ENCODE results near the gene PGAP1. TPM values are rescaled to one million over a fixed set of nuclear protein-coding genes. Genes with fewer than 3 reads are reported as not detected.

The PGAP1 gene
- total RNA-seq, 1 experiment from 2014 or later = 5.8 TPM

GRCh38 chr2:196957442-196957841 is 30.9 kb upstream of the PGAP1 start:
- no peak for TF ChIP-seq CTCF (IDR thresholded peaks at IDR 0.05; ENCODE audit: unreplicated experiment)
- CTCF ChIA-PET = no interaction called here
- no peaks in the 10 kb centered on the region for H3K36me3 Mint-ChIP-seq (ENCODE audit: insufficient read depth, unreplicated experiment)
- H3K4me3 Mint-ChIP-seq (ENCODE audit: low read depth, unreplicated experiment) = no peak overlapping the region
- BruUV-seq (replicated peaks) = no TSS peak
- DNase-seq = no peak
- intact Hi-C loops (cut with micrococcal nuclease; ENCODE audit: unreplicated experiment) = no loop called here
- H3K27ac Mint-ChIP-seq (ENCODE audit: unreplicated experiment) = no peak overlapping the region
- H3K4me1 Mint-ChIP-seq (ENCODE audit: low read depth, unreplicated experiment) = peaks cover 8% of the 10 kb centered on the region
- H3K9me3 Mint-ChIP-seq (ENCODE audit: low read depth, unreplicated experiment) = no peaks in the 10 kb centered on the region
- no peaks in the 10 kb centered on the region for H3K27me3 Mint-ChIP-seq (ENCODE audit: unreplicated experiment)

GRCh38 chr2:196956069-196956468 is 29.6 kb upstream of the PGAP1 start:
- peaks cover 8% of the 10 kb centered on the region for H3K4me1 Mint-ChIP-seq (ENCODE audit: low read depth, unreplicated experiment)
- H3K27me3 Mint-ChIP-seq (ENCODE audit: unreplicated experiment) = no peaks in the 10 kb centered on the region
- intact Hi-C loops (cut with micrococcal nuclease; ENCODE audit: unreplicated experiment) = no loop called here
- no peak for DNase-seq
- no peak overlapping the region for H3K4me3 Mint-ChIP-seq (ENCODE audit: low read depth, unreplicated experiment)
- no peaks in the 10 kb centered on the region for H3K36me3 Mint-ChIP-seq (ENCODE audit: insufficient read depth, unreplicated experiment)
- BruUV-seq (replicated peaks) = no TSS peak
- no peak overlapping the region for H3K27ac Mint-ChIP-seq (ENCODE audit: unreplicated experiment)
- CTCF ChIA-PET = no interaction called here
- no peaks in the 10 kb centered on the region for H3K9me3 Mint-ChIP-seq (ENCODE audit: low read depth, unreplicated experiment)
- TF ChIP-seq CTCF (IDR thresholded peaks at IDR 0.05; ENCODE audit: unreplicated experiment) = no peak

- Mint-ChIP-seq H3K4me1 (ENCODE audit: low read depth, unreplicated experiment) (peaks cover 8% of the 10 kb centered on the region), H3K36me3 (ENCODE audit: insufficient read depth, unreplicated experiment) (no peaks in the 10 kb centered on the region), H3K27ac (ENCODE audit: unreplicated experiment) (no peak overlapping the region), H3K27me3 (ENCODE audit: unreplicated experiment) (no peaks in the 10 kb centered on the region), H3K4me3 (ENCODE audit: low read depth, unreplicated experiment) (no peak overlapping the region), H3K9me3 (ENCODE audit: low read depth, unreplicated experiment) (no peaks in the 10 kb centered on the region)
- no TSS peak for BruUV-seq (replicated peaks)
- intact Hi-C loops (cut with micrococcal nuclease; ENCODE audit: unreplicated experiment) = no loop called here
- DNase-seq = no peak
- CTCF ChIA-PET = no interaction called here
- TF ChIP-seq CTCF (IDR thresholded peaks at IDR 0.05; ENCODE audit: unreplicated experiment) = no peak
These were observed 28.5 kb upstream of the PGAP1 start for GRCh38 chr2:196955036-196955435.

- Mint-ChIP-seq H3K27ac (ENCODE audit: unreplicated experiment) (no peak overlapping the region), H3K27me3 (ENCODE audit: unreplicated experiment) (no peaks in the 10 kb centered on the region), H3K36me3 (ENCODE audit: insufficient read depth, unreplicated experiment) (no peaks in the 10 kb centered on the region), H3K4me1 (ENCODE audit: low read depth, unreplicated experiment) (peaks cover 8% of the 10 kb centered on the region), H3K9me3 (ENCODE audit: low read depth, unreplicated experiment) (no peaks in the 10 kb centered on the region), H3K4me3 (ENCODE audit: low read depth, unreplicated experiment) (no peak overlapping the region)
- intact Hi-C loops (cut with micrococcal nuclease; ENCODE audit: unreplicated experiment) = no loop called here
- no peak for TF ChIP-seq CTCF (IDR thresholded peaks at IDR 0.05; ENCODE audit: unreplicated experiment)
- BruUV-seq (replicated peaks) = no TSS peak
- CTCF ChIA-PET = no interaction called here
- DNase-seq = no peak
These were observed 27.5 kb upstream of the PGAP1 start for GRCh38 chr2:196954001-196954400.

Data from Calu3 (cell line).